HG03575 (cell line): ENCODE results near the gene DDX41.

Source experiments
- ATAC-seq: cut with Tn5 transposase; IDR thresholded peaks from one replicate; pipeline ENCODE4 v1.9.1; 2021; ENCODE audit not compliant: unreplicated experiment, insufficient number of reproducible peaks, low FRiP score; ENCODE audit errors: extremely low read depth

Gene DDX41

DNA sequence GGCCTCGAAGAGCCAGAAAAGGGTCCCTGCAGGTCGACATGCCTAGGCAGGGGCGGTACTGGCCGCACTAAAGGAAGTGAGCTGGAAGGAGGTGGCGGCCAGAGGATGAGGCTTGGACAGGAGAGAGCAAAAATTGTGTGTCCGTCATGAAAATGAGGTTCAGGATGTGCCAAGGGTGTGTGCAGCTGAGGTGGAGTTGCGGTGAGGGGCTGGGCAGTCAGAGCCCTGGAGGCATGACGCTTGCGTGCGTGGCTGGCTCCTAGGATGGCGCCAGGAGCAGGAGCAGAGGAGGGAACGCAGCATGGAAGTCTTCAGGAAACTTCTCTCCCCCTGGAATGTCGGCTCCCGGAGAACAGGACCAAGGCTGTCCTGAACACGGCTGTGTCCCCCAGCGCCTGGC lies 13.9 kb downstream of the DDX41 start:
- no peak for ATAC-seq

DNA sequence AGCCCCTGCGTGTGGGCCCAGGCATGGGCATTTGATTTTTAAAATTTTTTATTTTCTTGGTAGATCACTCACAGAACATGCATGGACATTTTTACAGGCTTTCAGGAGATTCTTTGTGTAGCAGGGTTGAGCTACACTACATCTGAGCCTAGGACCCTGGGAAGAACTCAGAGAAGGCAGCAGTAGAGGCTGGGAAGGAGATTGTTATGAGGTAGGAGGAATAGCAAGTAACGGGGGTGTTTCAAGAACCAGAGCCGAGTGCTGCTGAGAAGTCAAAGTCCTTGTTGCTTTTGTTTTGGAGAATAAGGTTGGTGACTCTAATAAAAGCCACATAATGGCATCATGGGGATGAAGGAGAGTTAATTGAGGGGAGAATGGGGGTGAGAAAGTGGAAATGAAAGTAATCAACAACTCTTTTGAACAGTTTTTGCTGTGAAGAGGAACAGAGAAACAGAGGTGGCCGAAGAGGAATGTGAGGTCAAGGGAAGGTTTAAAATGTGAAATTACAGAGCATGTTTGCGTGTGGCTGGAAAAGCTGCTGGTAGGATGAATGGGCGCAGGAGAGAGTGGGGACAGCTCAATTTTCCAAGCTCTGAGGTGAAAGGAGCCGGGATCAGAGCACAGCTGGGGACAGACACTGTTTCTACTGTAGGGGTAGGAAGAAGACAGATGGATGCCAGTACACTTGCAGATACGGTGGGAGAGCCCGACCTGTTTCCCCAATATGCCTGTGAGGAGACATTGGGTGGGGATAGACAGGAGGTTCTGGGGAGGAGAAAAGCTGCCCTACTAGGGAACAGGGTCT lies 14.7 kb downstream of the DDX41 start:
- no peak for ATAC-seq

DNA sequence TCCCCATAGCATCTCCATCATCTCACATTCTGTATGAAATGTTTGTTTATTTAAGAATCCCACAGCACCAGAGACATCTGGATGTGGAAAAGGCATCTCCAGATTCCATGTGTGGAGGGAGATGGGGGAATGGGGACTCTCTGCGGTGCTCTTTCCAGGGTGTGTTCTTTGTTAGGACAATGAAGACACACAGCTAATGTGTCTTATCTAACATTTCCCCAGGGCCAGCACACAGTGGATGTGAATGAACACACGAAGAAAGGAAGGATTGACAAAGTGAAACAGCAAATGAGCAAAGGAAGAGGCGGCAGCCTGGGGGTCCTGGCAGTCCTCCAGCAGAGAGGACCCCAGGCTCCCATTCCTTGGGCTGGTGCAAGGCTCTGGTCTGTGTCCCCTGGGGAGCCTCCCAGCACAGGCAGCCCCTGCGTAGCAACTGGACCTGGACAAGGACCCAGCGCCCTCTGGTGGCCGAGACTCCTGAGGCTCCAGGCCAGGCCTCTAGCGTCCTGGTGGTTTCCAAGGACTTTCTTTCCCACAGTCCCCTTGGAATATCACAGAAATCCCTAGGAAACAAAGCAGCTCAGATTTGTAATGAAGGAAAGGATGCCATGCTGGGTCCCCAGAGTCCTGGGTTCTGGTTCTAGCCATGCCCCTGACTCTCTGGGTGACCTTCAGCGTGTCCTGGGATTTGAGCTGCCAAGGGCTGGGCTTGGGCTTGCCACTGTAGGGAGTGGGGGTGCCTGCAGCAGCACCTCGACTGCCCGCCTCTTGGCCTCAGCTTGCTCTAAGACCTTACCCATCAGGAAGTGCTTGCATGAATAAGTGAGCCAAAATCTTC lies 15.9 kb downstream of the DDX41 start:
- no peak for ATAC-seq

DNA sequence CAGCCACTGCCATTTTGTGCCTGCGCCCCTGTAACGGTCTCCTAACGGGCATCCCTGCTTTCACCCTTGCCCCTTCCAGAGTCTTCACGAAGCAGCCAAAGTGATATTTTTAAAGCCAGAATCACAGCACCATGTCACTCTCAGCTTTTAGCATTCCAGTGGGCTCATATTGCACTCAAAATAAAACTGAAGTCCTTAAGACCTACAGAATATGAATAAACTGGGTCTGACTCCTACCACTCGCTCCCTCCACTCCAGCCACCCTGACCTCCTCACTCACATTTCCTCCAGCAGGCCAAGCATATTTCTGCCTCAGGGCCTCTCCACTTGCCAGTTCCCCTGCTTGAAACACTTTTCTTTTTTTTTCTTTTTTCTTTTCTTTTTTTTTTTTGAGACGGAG lies 16.9 kb downstream of the DDX41 start:
- no peak for ATAC-seq

DNA sequence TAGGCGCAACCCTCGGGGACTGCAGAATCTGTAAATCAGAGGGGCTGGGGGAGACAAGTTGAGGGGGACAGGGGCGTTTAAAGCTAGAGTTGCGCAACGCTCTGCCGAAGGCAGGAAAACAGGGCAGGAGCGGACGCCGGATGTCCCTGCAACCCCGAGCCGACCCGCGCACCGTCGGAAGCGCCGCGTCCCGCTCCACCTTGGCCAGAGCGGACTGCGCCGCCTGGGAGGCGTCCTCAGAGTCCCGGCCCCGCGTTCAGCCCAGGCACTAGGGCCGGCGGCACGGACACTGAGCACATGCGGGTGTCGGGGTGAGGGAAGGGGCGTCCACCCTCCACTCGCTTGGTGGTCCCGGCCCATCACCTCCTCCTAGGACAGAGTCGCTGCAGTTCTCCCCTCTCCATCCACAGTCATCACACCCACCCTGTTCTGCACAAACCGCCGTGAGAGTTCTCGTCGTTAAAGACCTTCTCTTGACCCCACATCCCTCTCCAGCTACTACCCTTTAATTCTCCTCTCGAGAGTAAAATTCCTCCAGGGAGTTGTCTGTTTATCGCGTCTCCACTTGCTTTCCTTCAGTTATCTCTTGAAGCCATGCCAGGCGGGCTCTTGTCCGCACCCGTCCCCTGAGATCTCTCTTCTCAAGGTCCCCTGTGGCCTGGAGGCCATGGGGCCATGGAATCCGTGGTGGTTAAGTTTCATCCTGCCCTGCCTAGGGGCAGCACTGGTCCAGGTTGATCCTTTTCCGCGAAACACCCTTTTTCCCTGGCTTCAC lies 18.6 kb downstream of the DDX41 start:
- ATAC-seq, result no peak

DNA sequence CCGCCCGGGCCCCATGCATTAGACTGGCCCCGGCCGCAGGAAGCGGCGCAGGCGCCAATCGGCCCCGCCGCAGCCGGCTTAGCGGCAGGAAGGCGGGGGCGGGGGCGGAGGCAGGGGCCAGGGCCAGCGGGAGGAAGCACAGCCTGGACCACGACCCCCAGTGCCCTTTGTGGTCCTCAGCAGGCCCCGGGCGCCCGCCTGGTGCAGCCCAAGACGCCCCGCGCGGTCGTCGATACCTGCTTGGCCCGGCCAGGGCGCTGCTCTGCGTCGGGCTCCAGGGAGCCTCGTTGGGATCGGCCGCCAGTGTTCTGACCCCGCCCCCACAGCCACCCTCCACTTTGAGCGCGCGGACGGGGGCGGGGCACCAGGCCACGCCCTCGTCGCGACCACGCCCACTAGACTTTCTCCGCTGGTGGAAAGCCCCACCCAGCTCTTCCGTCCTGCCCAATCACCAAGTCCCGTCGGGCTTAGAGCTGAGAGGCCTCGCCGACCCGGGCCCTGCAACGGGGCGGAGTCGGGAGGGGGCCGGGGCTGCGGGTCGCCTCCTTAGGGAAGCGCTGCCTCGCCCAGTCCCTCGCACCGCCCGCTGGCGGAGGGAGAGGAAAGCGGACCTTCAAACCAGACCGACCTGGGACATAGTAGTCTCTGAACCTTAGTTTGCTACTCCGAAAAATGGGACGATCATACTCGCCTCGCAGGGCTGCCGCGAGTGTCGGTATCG lies 19.3 kb downstream of the DDX41 start, which contains the start of gene PDLIM7:
Gene PDLIM7 (minus strand): TSS at position 313 of the 721 bp plus-strand sequence. CDS start 1,092 bp downstream, outside the sequence.
- ATAC-seq, result no peak

DNA sequence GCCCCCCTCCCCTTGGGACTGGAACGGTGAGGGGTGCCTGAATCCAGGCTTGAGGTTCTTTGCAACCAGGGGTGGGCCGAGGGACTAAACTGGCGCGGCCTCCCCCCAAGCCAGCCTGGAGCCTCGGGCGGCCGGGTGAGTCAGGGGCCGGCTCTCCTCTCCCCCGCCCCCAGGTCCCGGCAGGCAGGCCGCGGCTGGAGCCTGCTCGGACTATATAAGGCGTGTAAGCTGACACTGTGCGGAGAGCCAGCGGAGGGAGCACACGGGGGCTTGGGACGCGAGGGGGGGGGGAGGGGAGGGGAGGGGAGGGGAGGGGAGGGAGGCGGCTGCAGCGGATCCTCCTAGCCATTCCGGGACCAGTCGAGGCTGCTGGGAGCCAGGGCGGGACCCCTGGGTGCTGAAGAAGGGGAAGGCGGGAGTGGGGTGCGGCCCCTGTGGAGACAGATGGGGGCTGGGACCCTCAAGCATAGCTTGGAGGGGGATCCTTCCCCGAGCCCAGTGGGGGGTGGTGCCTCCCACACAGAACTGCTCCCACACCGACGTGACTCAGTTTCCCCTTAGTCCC lies 20.0 kb downstream of the DDX41 start:
- ATAC-seq, result no peak

DNA sequence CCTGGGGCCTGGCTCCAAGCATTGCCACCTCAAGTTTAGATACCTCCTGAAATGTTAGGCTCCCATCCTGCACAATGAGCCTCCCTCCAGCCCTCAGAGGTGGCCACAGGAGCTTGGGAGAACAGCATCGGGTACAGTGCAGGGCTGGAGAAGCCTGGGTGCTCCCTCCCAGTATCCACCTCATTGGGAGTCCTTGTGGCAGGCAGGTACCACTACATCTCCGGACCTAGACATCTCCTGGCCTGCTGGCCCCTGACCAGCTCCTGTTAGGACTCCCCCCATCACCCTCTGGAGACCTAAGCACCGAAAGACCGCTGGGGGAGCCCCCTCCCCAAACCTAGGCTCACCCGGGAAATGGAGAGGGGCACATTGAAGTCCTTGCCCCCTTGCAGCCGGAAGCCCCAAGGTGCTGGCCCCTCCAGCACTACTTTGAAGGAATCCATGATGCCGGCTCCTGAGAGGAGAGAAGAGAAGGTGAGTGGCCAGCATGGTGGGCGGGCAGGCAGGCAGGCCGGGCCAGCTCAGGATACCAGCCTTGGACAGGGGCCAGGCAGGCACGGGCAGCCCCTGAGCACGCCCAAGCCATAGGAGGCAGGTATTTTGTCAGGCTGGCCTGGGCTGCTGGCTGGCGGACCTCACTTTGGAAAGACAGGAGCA lies 20.6 kb downstream of the DDX41 start:
- ATAC-seq, result no peak

DNA sequence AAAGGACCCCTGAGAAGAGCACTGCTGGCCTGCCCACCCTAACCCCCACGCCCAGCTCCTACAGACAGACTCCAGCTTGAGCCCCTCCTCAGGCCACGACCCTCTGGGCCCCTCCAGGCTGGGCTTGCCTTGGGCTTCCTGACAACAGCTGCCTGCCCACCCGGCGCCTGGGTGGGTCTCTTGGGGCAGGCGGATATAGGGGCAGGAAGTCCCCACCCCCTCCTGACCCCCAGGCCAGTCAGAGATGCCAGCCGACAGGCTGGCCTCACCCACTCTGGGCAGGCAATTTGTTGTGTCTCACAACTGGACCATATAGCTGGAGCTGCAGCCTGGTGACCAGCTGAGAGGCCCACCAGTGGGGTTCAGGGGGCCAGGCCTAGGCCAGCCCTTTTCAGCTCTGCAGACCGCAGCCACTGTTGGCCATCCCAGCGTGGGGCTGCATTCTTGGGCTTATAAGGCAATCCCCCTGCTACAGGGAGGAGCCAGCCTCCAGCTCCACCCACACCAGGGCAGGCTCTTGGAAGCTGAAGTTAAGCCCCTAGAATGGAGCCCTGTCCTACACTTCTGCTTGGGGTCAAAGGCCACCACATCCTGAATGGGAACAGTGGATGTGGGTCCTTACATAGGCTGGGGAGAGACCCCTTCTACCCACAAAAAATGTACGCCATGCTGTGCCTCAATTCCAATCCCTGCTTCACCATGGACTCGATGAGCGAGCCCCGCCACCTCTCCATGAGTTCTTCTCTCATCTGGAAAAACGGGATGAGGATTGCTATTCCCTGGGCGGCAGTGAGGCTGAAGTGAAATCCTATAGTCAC lies 21.3 kb downstream of the DDX41 start:
- ATAC-seq, result no peak

DNA sequence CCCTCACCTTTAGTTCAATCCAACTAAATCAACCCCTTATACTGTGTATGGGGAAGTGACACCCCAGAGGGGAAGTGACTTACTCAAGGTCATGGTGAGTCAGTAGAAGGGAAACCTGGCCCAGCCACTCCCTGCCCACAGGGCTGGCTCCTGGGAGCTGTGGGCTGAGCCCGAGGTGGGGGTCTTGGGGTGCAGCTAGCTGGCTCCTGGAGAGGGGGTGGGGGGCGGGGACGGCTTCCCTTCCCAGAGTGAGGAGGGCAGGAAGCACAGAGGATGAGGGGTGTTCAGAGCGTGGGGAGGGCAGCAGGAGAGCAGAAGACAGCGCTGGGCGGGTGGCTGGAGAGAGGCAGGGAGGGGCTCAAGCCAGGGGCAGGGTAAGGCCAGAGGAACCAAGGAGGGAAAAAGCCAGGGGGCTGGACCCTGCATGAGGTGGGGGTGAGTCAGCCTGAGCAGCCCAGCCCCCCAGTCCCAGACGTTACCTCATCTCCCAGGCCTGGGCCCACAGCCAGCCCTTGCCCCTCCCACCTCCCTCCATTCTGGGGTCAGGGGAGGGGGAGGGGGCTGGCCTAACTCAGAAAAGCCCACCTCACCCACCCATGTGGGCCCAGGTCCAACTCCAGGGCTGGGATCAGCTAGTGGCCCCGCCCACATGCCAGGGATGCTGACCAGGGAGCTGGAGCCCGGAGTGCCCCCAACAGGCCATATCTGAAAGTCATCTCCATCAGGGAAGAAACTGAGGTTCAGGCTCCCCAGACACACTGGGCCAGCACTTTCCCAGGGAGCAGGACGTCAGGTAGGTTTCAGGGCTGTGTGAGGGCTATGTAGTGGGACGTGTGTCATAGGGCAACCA lies 22.2 kb downstream of the DDX41 start:
- ATAC-seq, result no peak

DNA sequence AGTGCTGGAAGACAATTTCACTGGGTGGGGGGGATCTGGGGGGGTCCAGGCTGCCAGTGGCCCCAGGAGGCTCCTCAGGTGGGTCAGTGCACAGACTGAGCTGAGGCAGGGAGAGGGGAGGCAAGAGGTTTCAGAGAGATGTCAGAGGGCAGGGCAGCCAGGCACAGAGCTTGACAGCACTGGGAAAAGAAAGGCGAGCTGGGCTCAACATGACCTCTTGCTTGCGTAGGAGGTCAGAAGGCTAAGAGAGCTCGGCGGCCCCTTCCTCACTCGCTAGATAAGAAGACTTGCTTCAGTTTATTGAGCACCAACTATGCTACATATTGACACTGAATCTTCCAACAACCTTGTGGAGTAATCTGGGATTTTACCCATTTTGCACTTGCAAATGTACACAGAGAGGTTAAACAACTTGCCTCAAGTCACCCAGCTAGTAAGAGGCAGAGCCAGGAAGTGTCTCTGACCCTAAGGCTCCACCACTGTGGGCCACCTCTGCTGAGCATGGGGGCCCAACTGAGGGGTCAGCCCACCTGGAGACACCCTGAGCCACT lies 22.9 kb downstream of the DDX41 start:
- ATAC-seq, result no peak

DNA sequence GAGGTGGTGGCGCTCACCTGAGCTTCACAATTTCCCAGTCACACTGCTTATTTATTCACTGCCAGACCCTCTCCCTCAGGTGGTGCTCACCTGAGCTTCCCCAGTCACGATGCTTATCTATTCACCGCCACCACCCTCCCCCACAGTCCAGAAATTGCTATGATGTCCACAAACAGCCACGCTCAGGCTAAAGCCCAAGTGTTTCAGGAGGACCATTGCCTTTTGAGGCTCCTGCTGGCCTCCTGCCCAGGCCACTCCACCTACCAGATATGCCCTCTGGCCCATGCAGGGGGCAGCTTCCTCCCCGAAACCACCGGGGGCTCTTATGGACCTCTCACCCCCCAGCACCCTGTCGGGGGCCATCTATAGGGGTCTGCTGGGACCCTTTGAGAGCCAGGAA lies 23.9 kb downstream of the DDX41 start:
- no peak for ATAC-seq

DNA sequence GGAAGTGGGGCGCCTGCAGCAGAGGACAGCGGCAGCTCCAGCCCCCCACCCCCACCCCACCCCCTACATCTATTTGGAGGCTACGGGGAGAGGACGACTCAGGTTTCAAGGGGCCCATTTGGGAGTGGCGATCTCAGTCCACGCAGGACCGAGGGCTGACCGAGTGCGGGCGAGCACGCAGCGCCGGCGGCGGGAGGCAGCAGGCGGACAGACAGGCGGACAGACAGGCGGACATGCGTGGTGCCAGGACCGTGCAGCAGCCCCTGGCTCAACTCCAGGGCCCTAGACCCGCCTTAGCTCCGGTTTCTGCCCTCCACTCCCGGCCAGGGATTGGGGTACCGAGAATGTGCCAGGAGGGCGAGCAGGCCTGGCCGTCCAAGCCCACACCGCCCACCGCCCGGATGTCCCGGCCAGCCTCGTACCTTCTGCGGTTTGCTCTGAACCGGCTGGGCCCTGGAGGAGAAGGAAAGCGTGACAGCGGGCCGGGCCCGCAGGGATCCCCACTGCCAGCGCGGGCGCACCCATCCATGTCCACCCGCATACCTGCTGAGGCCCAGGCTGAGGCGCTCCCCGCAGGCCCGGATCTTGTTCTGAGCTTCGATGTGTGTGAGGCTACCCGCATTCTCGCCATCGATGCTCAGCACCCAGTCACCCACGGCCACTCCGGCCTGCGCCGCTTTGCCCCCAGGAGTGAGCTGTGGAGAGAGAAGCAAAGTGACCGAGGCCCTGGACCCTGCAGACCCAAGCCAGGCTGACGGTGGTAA lies 24.6 kb downstream of the DDX41 start:
- ATAC-seq, result no peak

DNA sequence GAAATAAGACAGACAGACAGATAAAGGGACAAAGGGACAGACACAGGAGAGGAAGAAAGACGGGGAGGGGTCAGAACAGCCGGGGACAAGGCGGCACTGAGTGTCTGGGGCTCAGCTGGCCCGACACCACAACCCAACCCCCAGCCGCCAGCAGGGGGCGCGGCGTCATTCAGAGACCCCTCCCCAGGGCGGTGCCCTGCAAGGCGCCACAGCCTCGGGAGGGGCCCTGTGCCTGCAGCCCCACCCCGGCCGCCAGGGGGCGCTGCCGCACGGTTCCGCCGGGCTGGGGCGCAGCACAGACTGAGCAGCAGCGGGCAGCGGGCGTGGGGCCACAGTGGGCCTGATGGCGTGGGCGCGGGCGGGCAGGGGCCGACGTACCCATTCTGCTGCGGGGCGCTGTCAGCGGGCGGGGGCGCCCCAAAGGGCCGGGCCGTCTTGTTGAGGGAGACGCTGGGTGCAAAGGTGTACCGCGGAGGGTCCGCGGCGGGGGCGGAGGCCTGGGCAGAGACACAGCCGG lies 25.3 kb downstream of the DDX41 start:
- no peak for ATAC-seq

DNA sequence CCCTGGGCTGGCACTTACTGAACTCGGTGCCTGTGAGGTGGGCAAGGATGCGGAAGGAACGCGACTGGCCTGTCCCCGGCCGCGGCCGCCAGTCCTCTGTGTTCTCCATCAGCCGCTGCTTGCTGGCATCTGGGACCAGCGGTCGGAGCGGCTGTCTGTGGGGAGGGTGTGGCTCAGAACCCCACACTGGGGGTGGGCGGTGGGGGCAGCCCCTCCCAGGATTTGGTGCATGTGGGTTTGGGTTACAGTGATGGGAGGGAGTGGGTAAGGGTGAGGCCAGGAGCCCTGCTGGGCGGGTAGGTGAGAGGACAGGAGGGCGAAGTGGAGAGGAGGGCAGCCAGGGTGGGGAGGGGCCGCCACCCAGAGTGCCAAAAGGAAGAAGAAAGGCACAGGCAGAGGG lies 25.8 kb downstream of the DDX41 start:
- ATAC-seq, result no peak
